Measurements from ENCODE around the gene CNTNAP5. TPM values are rescaled to one million over a fixed set of nuclear protein-coding genes. Genes with fewer than 3 reads are reported as not detected.

The CNTNAP5 gene
- total and polyA plus RNA-seq, 2 donors (not counting 3 experiments of a cell fraction or from before 2014, with no cell fraction given), result not detected

DNA sequence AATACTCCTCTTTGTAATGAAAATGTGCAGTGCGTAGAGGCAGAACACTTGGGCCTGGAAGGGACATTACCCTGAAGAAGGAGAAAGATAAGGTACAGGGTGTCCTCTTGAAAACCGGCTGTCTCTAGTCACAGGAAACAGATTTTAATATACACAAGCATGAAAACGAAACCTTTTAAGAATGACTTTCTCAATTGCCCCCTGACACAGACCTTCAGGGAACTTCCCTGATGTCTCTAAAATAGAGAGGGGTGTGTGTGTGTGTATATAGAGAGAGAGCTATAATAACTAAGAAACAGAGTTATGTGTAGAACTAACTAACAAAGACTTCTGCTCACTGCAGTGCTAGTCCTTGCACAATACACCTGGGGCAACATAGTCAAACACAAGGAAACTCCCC, 780.0 kb downstream of the CNTNAP5 start:
- dilution Hi-C loops (cut with MboI; ENCODE audit: extremely low pct_ligation_motif_present, low sequenced_read_pairs) (no loop called here), intact Hi-C loops (cut with micrococcal nuclease) (no loop called here)
- POLR2A ChIA-PET, result no interaction called here

More for the DNA sequence above, 780.0 kb downstream of the CNTNAP5 start:
- Histone ChIP-seq H2AFZ (ENCODE audit: low read depth, low read length) (no peak overlapping the region), H3K36me3 (ENCODE audit: control insufficient read depth in 2 of 2, extremely low read depth in 1 of 2, insufficient read depth in 2 of 2, low read length in 2 of 2) (no peaks in the 10 kb centered on the region), H3K4me3 (replicated peaks in 1 of 3; ENCODE audit: insufficient read depth in 1 of 3, low read depth in 1 of 3, low read length in 3 of 3) (no peak overlapping the region), H3K79me2 (ENCODE audit: control insufficient read depth, insufficient read depth, low read length) (no peaks in the 10 kb centered on the region), H3K4me1 (ENCODE audit: control insufficient read depth, extremely low read depth, insufficient read depth, low read length) (no peaks in the 10 kb centered on the region), H3K27ac (ENCODE audit: insufficient read depth, low read depth, low read length) (no peak overlapping the region), H4K20me1 (replicated peaks; ENCODE audit: control insufficient read depth, extremely low read depth, insufficient read depth, low read length) (no peaks in the 10 kb centered on the region), H3K9me1 (replicated peaks; ENCODE audit: control insufficient read depth, extremely low read depth, insufficient read depth, low read length) (no peaks in the 10 kb centered on the region), H3K27me3 (ENCODE audit: control insufficient read depth in 2 of 2, insufficient read depth in 2 of 2, low read length in 2 of 2) (no peaks in the 10 kb centered on the region), H3K4me2 (ENCODE audit: insufficient read depth, low read length) (no peak overlapping the region), H3K9ac (replicated peaks; ENCODE audit: extremely low read depth, insufficient read depth, low read length) (no peak overlapping the region), H3K9me3 (replicated peaks; ENCODE audit: control insufficient read depth, insufficient read depth, low read length) (peaks cover 3% of the 10 kb centered on the region)
- TF ChIP-seq, protein P1, sequence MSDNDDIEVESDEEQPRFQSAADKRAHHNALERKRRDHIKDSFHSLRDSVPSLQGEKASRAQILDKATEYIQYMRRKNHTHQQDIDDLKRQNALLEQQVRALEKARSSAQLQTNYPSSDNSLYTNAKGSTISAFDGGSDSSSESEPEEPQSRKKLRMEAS (IDR thresholded peaks at IDR 0.05; ENCODE audit: insufficient read depth, insufficient read length), result no peak
- TF ChIP-seq POLR2A (IDR thresholded peaks at IDR 0.05; ENCODE audit: low read depth, low read length) (no peak), EZH2 (IDR thresholded peaks at IDR 0.05; ENCODE audit: borderline replicate concordance, low read depth, low read length, severe bottlenecking) (no peak), POLR2AphosphoS5 (IDR thresholded peaks at IDR 0.05; ENCODE audit: insufficient read depth, low read depth, low read length) (no peak), JUN (IDR thresholded peaks at IDR 0.05; ENCODE audit: borderline replicate concordance, insufficient read depth, insufficient read length, low read depth) (no peak), MYC (IDR thresholded peaks at IDR 0.05; ENCODE audit: low read depth, low read length) (no peak), GATA2 (IDR thresholded peaks at IDR 0.05; ENCODE audit: insufficient read depth, insufficient read length, low read depth, low read length) (no peak), FOS (IDR thresholded peaks at IDR 0.05; ENCODE audit: borderline replicate concordance, insufficient read depth, low read length) (no peak)
- TF ChIP-seq, protein P2, sequence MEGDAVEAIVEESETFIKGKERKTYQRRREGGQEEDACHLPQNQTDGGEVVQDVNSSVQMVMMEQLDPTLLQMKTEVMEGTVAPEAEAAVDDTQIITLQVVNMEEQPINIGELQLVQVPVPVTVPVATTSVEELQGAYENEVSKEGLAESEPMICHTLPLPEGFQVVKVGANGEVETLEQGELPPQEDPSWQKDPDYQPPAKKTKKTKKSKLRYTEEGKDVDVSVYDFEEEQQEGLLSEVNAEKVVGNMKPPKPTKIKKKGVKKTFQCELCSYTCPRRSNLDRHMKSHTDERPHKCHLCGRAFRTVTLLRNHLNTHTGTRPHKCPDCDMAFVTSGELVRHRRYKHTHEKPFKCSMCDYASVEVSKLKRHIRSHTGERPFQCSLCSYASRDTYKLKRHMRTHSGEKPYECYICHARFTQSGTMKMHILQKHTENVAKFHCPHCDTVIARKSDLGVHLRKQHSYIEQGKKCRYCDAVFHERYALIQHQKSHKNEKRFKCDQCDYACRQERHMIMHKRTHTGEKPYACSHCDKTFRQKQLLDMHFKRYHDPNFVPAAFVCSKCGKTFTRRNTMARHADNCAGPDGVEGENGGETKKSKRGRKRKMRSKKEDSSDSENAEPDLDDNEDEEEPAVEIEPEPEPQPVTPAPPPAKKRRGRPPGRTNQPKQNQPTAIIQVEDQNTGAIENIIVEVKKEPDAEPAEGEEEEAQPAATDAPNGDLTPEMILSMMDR (IDR thresholded peaks at IDR 0.05; ENCODE audit: extremely low read depth in 1 of 2, insufficient read depth in 1 of 2, low read depth in 1 of 2, low read length in 2 of 2), result no peak
- DNase-seq (ENCODE audit: low read depth, low spot score) (no peak), FAIRE-seq (no peak)
- CTCF ChIA-PET, result no interaction called here
- BruUV-seq (replicated peaks), result no TSS peak

Data from endothelial cell of umbilical vein (primary cell).